GM18861 (cell line): ENCODE measurements around the gene PEDS1.
"Not testable (repeated sequence)": the region's sequence is repeated elsewhere in the genome, so short reads cannot be mapped to it uniquely, and the experiment has no call there.

ENCODE experiments used
- ATAC-seq: cut with Tn5 transposase; IDR thresholded peaks from one replicate; pipeline ENCODE4 v1.9.1; 2021; ENCODE audit not compliant: unreplicated experiment

The PEDS1 gene

GRCh38 chr20:50190251-50191064 is 36.9 kb upstream of the PEDS1 start, which contains the start of gene CEBPB:
CEBPB (plus strand) TSS chr20:50190830; CDS start chr20:50191034, 204 bp downstream.
- no peak for ATAC-seq

- no peak for ATAC-seq
Measured at GRCh38 chr20:50189681-50190250, 36.2 kb upstream of the PEDS1 start.

GRCh38 chr20:50188879-50189680 is 35.6 kb upstream of the PEDS1 start:
- no peak for ATAC-seq

GRCh38 chr20:50188287-50188688 is 34.8 kb upstream of the PEDS1 start:
- ATAC-seq = no peak

DNA sequence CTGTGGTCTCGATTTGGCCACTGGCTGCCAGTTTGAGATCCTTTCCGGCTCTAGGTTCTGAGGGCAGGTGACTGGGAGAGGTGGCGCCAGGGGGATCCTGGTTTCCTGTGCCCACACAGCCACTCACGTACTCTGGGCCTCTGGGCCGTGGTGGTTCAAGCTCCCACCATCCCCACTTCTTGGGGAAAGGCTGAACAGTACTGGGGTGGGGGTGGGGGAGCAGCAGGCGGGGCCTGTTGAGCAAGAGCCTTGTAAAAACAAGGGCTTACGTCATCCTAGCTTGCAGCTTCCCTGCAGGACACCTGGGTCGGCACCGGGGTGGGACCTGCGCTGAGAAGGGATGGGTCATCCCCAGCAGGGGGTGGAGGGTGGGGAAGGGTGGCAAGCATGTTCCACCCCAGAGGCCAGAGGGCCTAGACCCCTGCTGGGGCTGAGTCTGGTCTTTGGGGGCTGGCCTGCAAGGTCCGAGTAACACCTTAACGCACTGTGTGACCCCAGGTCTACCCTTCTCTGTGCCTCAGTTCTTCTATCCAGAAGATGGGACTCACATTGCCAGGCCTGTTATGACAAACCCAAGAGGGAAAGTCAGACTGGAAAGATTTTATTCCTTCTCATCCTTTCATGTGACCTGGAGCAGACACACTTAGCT is 34.0 kb upstream of the PEDS1 start:
- no peak for ATAC-seq

DNA sequence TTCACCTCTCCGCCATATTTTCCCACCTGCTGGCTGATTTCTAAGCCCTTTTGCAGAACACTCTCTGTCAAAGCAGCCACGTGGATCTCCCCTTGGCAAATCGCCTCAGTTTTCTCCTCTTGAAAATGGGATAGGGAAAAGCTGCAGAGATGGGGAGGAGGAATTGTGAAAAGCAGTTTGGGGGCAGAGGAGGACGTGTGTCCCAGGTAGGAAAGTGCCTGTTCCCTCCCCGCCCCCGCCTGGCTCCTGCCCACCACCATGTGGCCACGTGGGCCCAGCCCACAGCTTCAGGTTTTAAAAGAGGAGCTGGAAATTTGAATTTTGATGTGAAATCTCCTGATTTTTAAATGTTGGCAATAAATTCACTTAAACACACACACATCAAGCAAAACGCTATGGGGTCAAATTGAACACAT is 33.5 kb upstream of the PEDS1 start:
- ATAC-seq = no peak

- no peak for ATAC-seq
Measured at GRCh38 chr20:50186151-50186885, 32.8 kb upstream of the PEDS1 start.

GRCh38 chr20:50185426-50185825 is 31.9 kb upstream of the PEDS1 start:
- no peak for ATAC-seq

DNA sequence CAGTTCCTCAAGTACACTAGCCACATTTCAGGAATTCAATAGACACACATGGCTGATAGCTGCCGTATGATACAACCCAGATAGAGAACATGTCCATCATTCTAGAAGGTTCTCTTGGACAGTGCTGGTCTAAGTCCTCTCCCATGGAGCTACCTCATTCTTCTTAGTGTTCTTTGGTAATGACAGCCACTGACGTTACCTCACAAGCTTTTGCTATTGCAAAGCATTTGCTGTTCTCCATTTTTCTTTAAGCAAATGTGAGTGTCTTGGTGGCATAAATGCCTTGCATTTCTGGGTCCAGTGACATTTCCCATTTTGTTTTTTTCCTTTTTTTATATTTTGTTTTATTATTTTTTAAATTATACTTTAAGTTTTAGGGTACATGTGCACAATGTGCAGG is 28.8 kb upstream of the PEDS1 start:
- ATAC-seq = no peak

- no peak for ATAC-seq
Measured at GRCh38 chr20:50181344-50181743, 27.8 kb upstream of the PEDS1 start.

DNA sequence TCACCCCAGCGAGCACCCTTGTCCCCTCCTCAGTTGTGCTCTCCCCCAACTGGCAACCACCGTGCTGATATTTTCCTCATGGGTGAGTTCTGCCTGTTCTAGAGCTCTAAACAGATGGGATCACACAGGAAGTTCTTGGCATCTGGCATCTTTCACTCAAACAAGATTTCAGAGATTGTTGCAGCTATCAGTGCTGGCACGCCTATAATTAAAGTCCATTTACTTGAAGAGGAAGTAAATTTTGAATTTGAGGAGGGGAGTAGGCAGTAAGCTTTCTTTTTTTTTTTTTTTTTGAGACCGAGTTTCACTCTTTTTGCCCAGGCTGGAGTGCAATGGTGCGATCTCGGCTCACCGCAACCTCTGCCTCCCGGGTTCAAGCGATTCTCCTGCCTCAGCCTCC is 25.1 kb upstream of the PEDS1 start:
- not testable (repeated sequence) for ATAC-seq

DNA sequence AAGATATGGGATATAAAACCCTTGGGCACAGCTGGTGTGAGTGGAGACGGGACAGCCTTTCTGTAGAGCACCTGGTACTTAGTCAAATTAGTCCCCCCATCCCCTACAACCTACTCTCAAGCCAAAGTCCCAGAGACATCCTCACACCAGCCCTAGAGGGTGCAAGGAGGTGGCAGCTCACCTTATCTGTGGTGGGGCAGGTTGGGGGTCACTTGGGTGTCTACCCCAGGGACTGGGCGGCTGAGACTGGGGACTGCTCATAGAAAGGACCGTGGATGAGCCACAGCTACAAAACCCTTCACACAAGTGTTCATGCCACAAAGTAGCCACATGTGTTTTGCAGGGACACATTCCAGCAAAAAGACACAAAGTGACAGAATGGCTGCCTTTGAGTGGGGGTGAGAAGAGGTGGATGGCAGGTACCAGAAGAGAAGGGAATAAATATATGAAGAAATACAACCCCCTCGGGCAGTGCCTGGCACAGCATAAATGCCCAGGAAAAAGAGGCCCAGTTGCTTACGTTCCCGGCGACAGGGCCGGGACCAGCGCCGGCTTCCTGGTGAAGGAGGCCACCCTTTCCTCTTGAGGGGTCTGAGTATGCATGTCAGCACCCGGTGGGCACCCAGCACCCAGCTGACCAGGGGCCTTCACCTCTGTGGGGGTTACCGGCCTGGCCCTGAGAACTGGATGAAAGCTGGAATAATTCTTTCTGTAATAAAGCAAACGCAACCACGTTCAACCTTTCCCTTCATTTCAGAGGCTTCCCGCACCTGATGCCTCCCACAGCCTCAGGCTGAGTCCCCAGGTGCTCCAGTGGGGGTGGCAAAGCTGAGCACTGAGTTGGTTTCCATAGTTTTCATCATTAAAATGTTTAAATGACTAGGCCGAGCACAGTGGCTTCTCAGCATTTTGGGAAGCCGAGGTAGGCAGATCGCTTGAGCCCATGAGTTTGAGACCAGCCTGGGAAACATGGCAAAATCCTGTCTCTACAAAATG is 22.7 kb upstream of the PEDS1 start:
- ATAC-seq = no peak

DNA sequence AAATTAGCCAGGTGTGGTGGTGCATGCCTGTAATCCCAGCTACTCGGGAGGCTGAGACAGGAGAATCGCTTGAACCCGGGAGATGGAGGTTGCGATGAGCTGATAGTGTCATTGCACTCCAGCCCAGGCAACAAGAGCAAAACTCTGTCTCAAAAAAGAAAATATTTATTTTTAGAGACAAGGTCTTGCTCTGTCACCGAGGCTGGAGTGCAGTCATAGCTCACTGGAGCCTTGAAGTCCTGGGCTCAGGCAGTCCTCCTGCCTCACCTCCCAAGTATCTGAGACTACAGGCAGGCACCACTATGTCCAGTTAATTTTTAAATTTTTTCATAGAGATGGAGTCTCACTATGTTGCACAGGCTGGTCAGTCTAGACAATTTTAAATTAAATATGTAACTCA is 20.9 kb upstream of the PEDS1 start:
- ATAC-seq = no peak

GRCh38 chr20:50172347-50173013 is 19.0 kb upstream of the PEDS1 start:
- ATAC-seq = no peak

DNA sequence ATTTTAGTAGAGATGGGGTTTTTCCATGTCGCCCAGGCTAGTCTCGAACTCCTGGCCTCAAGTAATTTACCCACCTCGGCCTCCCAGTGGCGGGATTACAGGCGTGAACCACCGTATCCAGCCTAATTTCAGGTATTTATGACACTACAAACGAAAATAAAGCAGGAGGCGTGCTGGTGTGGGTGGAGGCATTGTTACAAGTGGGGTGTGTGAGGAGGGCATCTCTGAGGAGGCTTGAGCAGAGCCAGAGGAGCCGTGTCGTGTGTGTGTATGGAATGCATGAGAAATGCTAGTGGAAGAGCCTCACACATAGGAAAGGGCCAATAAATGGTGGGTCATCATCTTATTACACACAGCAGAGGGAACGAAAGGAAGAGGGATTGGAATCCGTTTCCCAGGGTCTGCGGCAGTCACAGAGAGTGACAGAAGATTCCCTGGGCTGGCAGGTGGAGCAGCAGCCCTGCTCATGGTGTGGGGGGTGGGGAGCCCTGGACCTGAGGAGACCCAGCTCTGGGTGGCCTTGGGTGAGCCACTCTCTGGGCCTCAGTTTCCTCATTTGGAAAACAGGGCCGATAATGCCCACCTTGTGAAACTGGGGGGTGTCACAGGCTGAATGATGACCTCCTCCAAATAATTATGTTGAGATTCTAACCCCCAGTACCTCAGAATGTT is 17.2 kb upstream of the PEDS1 start:
- ATAC-seq = no peak

DNA sequence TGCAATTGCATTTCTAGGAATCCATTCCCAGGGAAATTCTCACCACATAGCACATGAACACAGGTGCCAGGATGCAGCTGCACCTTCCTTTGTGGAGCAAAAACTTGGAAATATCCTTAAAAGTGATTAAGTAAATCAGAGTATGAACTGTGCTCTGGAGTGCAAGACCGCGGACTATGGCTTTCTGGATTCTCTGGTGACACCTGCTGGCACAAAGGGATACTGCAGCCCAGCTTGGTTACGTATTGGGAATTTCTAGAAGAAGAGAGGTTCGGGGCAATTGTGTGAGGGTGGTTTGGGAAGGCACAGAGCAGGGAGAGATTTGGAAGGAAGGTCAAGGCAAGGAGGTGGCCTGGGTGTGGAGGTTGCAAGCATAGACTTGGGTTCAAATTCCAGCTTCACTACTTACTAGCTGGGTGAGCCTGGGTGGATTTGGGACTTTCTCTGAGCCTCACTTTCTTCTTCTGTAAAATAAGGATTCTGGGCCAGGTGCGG is 15.9 kb upstream of the PEDS1 start:
- no peak for ATAC-seq

- peak; percentile 76 for ATAC-seq
Measured at GRCh38 chr20:50165684-50166554, 12.4 kb upstream of the PEDS1 start.
